ENCODE data around the gene SEMA3C. TPM values are rescaled to one million over a fixed set of nuclear protein-coding genes. Genes with fewer than 3 reads are reported as not detected.

The SEMA3C gene
- total RNA-seq, 2 donors from 2014 or later: 89.2 to 184 TPM

DNA sequence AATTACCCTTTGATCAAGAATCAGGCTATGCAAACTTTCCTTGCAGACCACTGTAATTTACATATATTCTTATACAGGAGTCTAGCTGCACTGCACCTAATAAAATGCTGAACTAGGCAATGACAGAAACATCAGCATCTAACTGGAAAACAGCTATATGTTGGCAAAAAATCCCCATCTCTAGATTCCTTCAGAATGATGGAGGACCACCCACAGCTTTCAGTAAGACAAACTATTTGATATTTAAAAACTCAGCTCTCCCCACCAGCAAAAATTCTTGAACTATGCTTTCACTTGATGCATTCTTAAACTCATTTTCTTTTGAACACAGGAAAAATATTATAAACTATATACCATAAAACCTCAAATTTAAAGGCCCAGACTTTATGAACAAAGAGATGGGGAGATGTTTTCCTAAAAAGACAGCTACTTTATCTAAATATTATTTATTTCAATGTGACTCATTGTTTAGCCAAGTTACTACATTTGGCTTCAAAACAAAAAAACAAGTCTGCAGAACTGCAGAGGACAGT, 77.4 kb downstream of the SEMA3C start:
- TF ChIP-seq, protein P1, sequence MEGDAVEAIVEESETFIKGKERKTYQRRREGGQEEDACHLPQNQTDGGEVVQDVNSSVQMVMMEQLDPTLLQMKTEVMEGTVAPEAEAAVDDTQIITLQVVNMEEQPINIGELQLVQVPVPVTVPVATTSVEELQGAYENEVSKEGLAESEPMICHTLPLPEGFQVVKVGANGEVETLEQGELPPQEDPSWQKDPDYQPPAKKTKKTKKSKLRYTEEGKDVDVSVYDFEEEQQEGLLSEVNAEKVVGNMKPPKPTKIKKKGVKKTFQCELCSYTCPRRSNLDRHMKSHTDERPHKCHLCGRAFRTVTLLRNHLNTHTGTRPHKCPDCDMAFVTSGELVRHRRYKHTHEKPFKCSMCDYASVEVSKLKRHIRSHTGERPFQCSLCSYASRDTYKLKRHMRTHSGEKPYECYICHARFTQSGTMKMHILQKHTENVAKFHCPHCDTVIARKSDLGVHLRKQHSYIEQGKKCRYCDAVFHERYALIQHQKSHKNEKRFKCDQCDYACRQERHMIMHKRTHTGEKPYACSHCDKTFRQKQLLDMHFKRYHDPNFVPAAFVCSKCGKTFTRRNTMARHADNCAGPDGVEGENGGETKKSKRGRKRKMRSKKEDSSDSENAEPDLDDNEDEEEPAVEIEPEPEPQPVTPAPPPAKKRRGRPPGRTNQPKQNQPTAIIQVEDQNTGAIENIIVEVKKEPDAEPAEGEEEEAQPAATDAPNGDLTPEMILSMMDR (IDR thresholded peaks at IDR 0.05): no peak
- ATAC-seq (ENCODE audit: insufficient number of reproducible peaks, low FRiP score, low read depth) (no peak), DNase-seq (ENCODE audit: low spot score) (no peak)
- Histone ChIP-seq H3K4me3 (no peak overlapping the region), H3K27me3 (replicated peaks; ENCODE audit: insufficient read depth) (no peaks in the 10 kb centered on the region), H3K9me3 (no peaks in the 10 kb centered on the region), H3K27ac (no peak overlapping the region), H3K36me3 (no peaks in the 10 kb centered on the region), H3K4me1 (ENCODE audit: control insufficient read depth in 1 of 2, low read depth in 2 of 2) (peaks cover 0 to 10% of the 10 kb centered on the region in 2 donors)

DNA sequence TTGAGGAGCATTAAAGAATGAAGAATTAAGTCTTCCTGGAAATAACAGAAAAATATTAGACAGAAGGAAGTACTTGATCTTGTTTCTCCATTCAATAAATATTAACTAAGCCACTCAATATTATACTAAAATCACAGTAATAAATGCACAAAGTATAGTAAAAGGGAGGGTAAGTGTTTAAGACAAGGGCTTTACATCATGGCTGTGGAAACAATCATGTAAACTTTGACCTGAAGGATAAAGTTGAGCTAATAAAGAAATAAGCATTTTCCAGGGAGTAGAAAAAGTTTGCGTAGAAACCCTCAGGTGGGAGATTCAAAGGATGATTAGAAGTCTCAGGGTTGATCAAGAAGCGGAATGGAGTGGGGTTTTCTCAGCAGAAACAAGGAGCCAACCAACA, 78.2 kb downstream of the SEMA3C start:
- Histone ChIP-seq H3K4me3 (no peak overlapping the region), H3K27me3 (replicated peaks; ENCODE audit: insufficient read depth) (no peaks in the 10 kb centered on the region), H3K4me1 (ENCODE audit: control insufficient read depth in 1 of 2, low read depth in 2 of 2) (peaks cover 0 to 10% of the 10 kb centered on the region in 2 donors), H3K36me3 (no peaks in the 10 kb centered on the region), H3K9me3 (no peaks in the 10 kb centered on the region), H3K27ac (no peak overlapping the region)
- ATAC-seq (ENCODE audit: insufficient number of reproducible peaks, low FRiP score, low read depth) (no peak), DNase-seq (ENCODE audit: low spot score) (no peak)
- TF ChIP-seq, protein P1 (IDR thresholded peaks at IDR 0.05): no peak

DNA sequence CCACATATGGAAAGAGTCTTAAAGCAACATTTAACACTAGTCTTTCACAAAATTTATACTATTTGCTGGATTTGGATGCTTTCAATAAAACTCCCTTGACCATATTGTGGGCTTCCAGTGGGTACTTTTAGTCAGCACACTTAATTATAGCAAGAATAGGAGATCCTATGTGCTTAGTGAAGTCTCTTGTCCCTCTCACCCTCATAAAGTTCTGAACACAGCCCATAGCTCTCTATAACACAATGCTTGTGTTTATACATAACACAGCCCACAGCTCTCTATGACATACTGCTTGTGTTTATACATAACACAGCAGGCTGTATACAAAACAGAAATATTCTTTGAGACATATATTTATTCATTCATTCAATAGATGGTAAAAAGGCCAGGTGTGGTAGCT, 79.0 kb downstream of the SEMA3C start:
- no peak overlapping the region for H3K27ac ChIP-seq
- TF ChIP-seq, protein P1 (IDR thresholded peaks at IDR 0.05): no peak
- no peak overlapping the region for H3K4me3 ChIP-seq
- DNase-seq (ENCODE audit: low spot score) (no peak), ATAC-seq (ENCODE audit: insufficient number of reproducible peaks, low FRiP score, low read depth) (no peak)
- H3K27me3 ChIP-seq (replicated peaks; ENCODE audit: insufficient read depth): no peaks in the 10 kb centered on the region
- no peaks in the 10 kb centered on the region for H3K36me3 ChIP-seq
- peaks cover 0 to 10% of the 10 kb centered on the region in 2 donors for H3K4me1 ChIP-seq (ENCODE audit: control insufficient read depth in 1 of 2, low read depth in 2 of 2)
- H3K9me3 ChIP-seq: no peaks in the 10 kb centered on the region

DNA sequence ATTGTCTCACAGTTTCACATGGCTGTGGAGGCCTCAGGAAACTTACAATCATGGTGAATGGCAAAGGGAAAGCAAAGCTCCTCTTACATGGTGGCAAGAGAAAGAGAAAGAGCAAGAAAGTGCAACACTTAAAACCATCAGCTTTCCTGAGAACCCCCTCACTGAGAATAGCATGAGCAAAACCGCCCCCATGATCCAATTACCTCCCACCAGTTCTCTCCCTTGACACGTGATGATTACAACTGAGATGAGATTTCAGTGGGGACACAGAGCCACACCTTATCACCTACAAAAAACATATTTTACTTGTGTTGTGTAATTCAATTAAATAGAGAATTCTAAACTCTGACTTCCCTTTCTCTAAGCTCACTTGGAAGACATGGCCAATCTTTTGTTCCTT, 80.2 kb downstream of the SEMA3C start:
- Histone ChIP-seq H3K4me1 (ENCODE audit: control insufficient read depth in 1 of 2, low read depth in 2 of 2) (peaks cover 0 to 17% of the 10 kb centered on the region in 2 donors), H3K9me3 (no peaks in the 10 kb centered on the region), H3K27me3 (replicated peaks; ENCODE audit: insufficient read depth) (no peaks in the 10 kb centered on the region), H3K27ac (no peak overlapping the region), H3K4me3 (no peak overlapping the region), H3K36me3 (no peaks in the 10 kb centered on the region)
- DNase-seq (ENCODE audit: low spot score) (no peak), ATAC-seq (ENCODE audit: insufficient number of reproducible peaks, low FRiP score, low read depth) (no peak)
- TF ChIP-seq, protein P1 (IDR thresholded peaks at IDR 0.05): no peak

DNA sequence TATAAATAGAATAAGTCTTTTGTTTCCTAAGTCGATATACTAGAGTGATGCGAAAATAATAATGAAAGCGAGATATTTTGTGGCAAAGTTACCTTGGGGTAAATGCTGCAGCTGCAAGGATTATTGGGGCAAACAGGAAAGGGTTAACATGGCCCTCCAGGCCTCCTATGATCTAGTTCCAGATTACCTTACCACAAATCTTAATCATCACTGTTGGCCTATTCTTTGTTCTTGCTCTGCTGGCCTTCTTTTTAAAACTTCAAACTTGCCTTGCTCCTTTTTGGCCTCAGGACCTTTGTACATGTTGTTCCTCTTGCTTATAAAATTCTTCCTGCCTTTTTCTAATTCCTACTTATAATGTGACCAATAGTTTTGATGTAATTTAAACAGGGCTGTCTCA, 81.5 kb downstream of the SEMA3C start:
- Histone ChIP-seq H3K4me3 (no peak overlapping the region), H3K9me3 (no peaks in the 10 kb centered on the region), H3K36me3 (no peaks in the 10 kb centered on the region), H3K4me1 (ENCODE audit: control insufficient read depth in 1 of 2, low read depth in 2 of 2) (peaks cover 0 to 8% of the 10 kb centered on the region in 2 donors), H3K27ac (no peak overlapping the region), H3K27me3 (replicated peaks; ENCODE audit: insufficient read depth) (no peaks in the 10 kb centered on the region)
- ATAC-seq (ENCODE audit: insufficient number of reproducible peaks, low FRiP score, low read depth): no peak
- TF ChIP-seq, protein P1 (IDR thresholded peaks at IDR 0.05): no peak
- DNase-seq (ENCODE audit: low spot score): no peak

Measured in thoracic aorta (tissue), 2 donors.